ENCODE data around the gene ZNF600. TPM values are rescaled to one million over a fixed set of nuclear protein-coding genes. Genes with fewer than 3 reads are reported as not detected.

The ZNF600 gene
- total RNA-seq, 4 donors from 2014 or later = 8.8 to 15.3 (median 12.4) TPM

Other genes with a start within 250 kb of the ZNF600 start
- 10 to 100 TPM; 22.3 to 39.3 (median 28.3) TPM for gene ZNF701, start 216.5 kb downstream of the ZNF600 start, total RNA-seq
- 100 to 1,000 TPM in 2 of 4 donors, 10 to 100 TPM in 2; 75.3 to 125 (median 97.0) TPM for gene ZNF83, start 148.4 kb downstream of the ZNF600 start, total RNA-seq
- 10 to 100 TPM; 12.8 to 34.8 (median 24.5) TPM for gene ZNF611, start 51.7 kb downstream of the ZNF600 start, total RNA-seq
- 10 to 100 TPM; 14.4 to 22.8 (median 21.6) TPM for gene ZNF28, start 34.8 kb upstream of the ZNF600 start, total RNA-seq
- 10 to 100 TPM; 33.3 to 51.4 (median 41.6) TPM for gene ZNF468, start 70.8 kb upstream of the ZNF600 start, total RNA-seq
- gene ZNF320, start 110.8 kb upstream of the ZNF600 start, total RNA-seq = 10 to 100 TPM; 24.6 to 33.5 (median 27.5) TPM
- gene ZNF888, start 136.6 kb upstream of the ZNF600 start, total RNA-seq = 1 to 10 TPM; 3.3 to 8.3 (median 6.8) TPM
- gene ZNF816, start 176.1 kb upstream of the ZNF600 start, total RNA-seq = 10 to 100 TPM in 2 of 4 donors, 1 to 10 TPM in 2; 6.3 to 17.5 (median 12.2) TPM
- not detected for gene ERVV-1, start 227.1 kb upstream of the ZNF600 start, total RNA-seq